Lung (tissue), 12 donors: ENCODE measurements around the gene RHEBL1. TPM values are rescaled to one million over a fixed set of nuclear protein-coding genes. Genes with fewer than 3 reads are reported as not detected.

Source experiments
- ATAC-seq: fragments of 200-7000 bp; cut with Tn5 transposase; one replicate; pipeline ENCODE4 v1.9.1; 2020; ENCODE audit warnings: moderate number of reproducible peaks; ENCODE audit not compliant: insufficient read depth, low FRiP score
- DNase-seq, 3 donors: peaks; one replicate each; pipeline ENCODE4 v3.0.0-alpha.2; 2013 to 2017
- H3K27ac ChIP-seq, 2 donors: one replicate each; pipeline ENCODE4 v1.5.1; 2013; ENCODE audit warnings: mild to moderate bottlenecking in 2 of 2, moderate library complexity in 2 of 2, control low read depth in 1 of 2, inconsistent platforms in 1 of 2, low read depth in 1 of 2, low read length in 1 of 2
- H3K27me3 ChIP-seq, 3 donors: one replicate each; pipeline ENCODE4 v1.5.1; 2013; ENCODE audit warnings: low read length in 2 of 3; ENCODE audit not compliant: control insufficient read depth in 3 of 3, insufficient read depth in 3 of 3
- H3K36me3 ChIP-seq, 4 donors: one replicate each; pipeline ENCODE4 v1.5.1; 2013; ENCODE audit warnings: low read length in 4 of 4, mild to moderate bottlenecking in 1 of 4, moderate library complexity in 1 of 4; ENCODE audit not compliant: control insufficient read depth in 4 of 4, insufficient read depth in 4 of 4
- H3K4me1 ChIP-seq, 5 donors: one replicate each; pipeline ENCODE4 v1.5.1; 2013; ENCODE audit warnings: low read length in 5 of 5, mild to moderate bottlenecking in 2 of 5, moderate library complexity in 1 of 5; ENCODE audit not compliant: control insufficient read depth in 5 of 5, insufficient read depth in 5 of 5
- H3K4me3 ChIP-seq: one replicate; pipeline ENCODE4 v1.5.1; 2013; ENCODE audit warnings: mild to moderate bottlenecking, control low read depth, moderate library complexity
- H3K9ac ChIP-seq, 2 donors: one replicate each; pipeline ENCODE4 v1.5.1; 2013; ENCODE audit warnings: low read length in 2 of 2, control low read depth in 1 of 2; ENCODE audit not compliant: insufficient read depth in 1 of 2
- H3K9me3 ChIP-seq, 4 donors: one replicate each; pipeline ENCODE4 v1.5.1; 2013; ENCODE audit warnings: low read length in 3 of 4, mild to moderate bottlenecking in 1 of 4, moderate library complexity in 1 of 4; ENCODE audit not compliant: control insufficient read depth in 4 of 4, insufficient read depth in 3 of 4
- WGBS, 2 donors: extraction: QIAGEN DNeasy Blood & Tissue Kit; methylation state at CpG; one replicate each; pipeline ENCODE4 v1.1.7; 2013; 5-methylcytosine and 5-hydroxymethylcytosine counted together
- polyA plus RNA-seq, 2 donors: library from polyadenylated mRNA; stranded (reverse); fragments of 200-250 nt; gene quantifications; one replicate each; pipeline ENCODE4 v1.2.1, GENCODE V29; 2013
- total RNA-seq, 2 donors: library from RNA; depleted of rRNA in 1 of 2; stranded (reverse); fragments of >200 nt in 1 of 2; gene quantifications; one replicate each; pipeline ENCODE4 v1.2.1, GENCODE V29; 2014 to 2021
- TF ChIP-seq, protein P1 (sequence below): IDR thresholded peaks from 2 replicates; pipeline ENCODE4 v1.5.1; 2012; ENCODE audit warnings: mild to moderate bottlenecking; ENCODE audit errors: control extremely low read depth, extremely low read depth
- donor health status: control.
- donor health status: control.
- donor health status: Bipolar disorder and iron deficiency.
- donor health status: healthy.
- donor health status: DM: yes; HTN: yes; CAD: no.

Gene RHEBL1
- total and polyA plus RNA-seq, 4 donors, result 0.51 to 2.6 (median 2.1) TPM

DNA sequence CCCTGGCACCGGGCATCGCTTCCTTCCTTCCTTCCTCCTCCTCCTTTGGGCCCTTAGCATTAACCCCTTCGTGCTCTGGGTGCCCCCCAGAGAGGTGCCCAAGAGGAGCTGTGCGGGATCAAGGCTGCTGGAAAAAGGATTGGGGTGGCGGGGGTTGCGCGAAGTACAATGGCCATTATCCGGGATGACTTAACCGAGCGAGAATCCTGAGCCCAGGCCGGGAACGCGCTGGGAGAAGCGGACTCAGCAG, 22.0 kb upstream of the RHEBL1 start:
- peaks cover 0 to 4% (median 0%) of the 10 kb centered on the region in 4 donors for H3K36me3 ChIP-seq
- no peak overlapping the region for H3K4me3 ChIP-seq
- peaks cover 0 to 67% (median 65%) of the 10 kb centered on the region in 3 donors for H3K27me3 ChIP-seq
- H3K4me1 ChIP-seq, result peaks cover 0 to 42% (median 20%) of the 10 kb centered on the region in 5 donors
- TF ChIP-seq, protein P1, sequence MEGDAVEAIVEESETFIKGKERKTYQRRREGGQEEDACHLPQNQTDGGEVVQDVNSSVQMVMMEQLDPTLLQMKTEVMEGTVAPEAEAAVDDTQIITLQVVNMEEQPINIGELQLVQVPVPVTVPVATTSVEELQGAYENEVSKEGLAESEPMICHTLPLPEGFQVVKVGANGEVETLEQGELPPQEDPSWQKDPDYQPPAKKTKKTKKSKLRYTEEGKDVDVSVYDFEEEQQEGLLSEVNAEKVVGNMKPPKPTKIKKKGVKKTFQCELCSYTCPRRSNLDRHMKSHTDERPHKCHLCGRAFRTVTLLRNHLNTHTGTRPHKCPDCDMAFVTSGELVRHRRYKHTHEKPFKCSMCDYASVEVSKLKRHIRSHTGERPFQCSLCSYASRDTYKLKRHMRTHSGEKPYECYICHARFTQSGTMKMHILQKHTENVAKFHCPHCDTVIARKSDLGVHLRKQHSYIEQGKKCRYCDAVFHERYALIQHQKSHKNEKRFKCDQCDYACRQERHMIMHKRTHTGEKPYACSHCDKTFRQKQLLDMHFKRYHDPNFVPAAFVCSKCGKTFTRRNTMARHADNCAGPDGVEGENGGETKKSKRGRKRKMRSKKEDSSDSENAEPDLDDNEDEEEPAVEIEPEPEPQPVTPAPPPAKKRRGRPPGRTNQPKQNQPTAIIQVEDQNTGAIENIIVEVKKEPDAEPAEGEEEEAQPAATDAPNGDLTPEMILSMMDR, result no peak
- ATAC-seq, result no peak
- no peak for DNase-seq
- H3K27ac ChIP-seq, result no peak overlapping the region
- H3K9ac ChIP-seq, result no peak overlapping the region
- 1 to 4% methylated on average over 12 to 14 of the region's 14 CpGs for WGBS, 2 donors
- peaks cover 0 to 4% (median 0%) of the 10 kb centered on the region in 4 donors for H3K9me3 ChIP-seq

DNA sequence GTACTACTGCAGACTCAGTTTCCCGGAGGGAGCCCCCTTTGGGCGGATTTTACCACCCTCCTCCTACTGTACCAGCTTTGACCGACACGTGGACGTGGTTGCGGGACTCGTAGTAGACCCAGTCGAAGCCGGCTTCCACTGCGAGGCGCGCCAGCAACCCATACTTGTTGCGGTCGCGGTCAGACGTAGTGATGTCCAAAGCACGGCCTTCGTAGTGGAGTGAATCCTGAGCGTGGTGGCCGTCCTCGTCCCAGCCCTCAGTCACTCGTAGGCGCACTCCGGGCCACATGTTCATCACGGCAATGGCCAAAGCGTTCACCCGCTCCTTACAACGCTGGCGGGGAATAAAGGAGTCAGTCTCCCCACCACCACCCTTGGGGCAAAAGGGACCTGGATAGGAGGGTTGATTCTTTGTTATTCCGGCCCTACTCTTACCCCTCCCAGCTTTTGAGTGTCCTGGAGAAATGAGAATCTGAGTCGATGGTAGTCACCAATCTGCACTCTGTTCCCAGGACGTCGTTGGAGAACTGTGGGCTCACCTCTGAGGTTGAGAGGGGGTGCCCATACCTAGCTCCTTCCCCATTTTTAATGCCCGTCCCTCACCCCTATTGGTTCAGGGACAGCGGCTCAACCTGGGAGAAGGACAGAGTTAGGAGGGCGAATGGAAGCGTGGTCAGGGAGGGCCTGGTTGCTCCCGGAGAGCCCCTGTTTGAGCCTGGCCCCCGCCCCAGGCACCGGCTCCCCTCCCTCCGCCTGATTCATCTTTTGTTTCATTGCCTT, 21.5 kb upstream of the RHEBL1 start:
- DNase-seq, result peak in 1 of 3 donors; percentile 10
- Histone ChIP-seq H3K4me3 (no peak overlapping the region), H3K9ac (no peak overlapping the region), H3K9me3 (peaks cover 0 to 4% (median 0%) of the 10 kb centered on the region in 4 donors), H3K27ac (no peak overlapping the region), H3K27me3 (peaks cover 0 to 70% (median 65%) of the 10 kb centered on the region in 3 donors), H3K4me1 (peaks cover 0 to 42% (median 20%) of the 10 kb centered on the region in 5 donors), H3K36me3 (peaks cover 0 to 2% (median 0%) of the 10 kb centered on the region in 4 donors)
- WGBS, 2 donors, result 22 to 30% methylated on average over 41 of the region's 41 CpGs
- TF ChIP-seq, protein P1, result no peak
- ATAC-seq, result no peak

DNA sequence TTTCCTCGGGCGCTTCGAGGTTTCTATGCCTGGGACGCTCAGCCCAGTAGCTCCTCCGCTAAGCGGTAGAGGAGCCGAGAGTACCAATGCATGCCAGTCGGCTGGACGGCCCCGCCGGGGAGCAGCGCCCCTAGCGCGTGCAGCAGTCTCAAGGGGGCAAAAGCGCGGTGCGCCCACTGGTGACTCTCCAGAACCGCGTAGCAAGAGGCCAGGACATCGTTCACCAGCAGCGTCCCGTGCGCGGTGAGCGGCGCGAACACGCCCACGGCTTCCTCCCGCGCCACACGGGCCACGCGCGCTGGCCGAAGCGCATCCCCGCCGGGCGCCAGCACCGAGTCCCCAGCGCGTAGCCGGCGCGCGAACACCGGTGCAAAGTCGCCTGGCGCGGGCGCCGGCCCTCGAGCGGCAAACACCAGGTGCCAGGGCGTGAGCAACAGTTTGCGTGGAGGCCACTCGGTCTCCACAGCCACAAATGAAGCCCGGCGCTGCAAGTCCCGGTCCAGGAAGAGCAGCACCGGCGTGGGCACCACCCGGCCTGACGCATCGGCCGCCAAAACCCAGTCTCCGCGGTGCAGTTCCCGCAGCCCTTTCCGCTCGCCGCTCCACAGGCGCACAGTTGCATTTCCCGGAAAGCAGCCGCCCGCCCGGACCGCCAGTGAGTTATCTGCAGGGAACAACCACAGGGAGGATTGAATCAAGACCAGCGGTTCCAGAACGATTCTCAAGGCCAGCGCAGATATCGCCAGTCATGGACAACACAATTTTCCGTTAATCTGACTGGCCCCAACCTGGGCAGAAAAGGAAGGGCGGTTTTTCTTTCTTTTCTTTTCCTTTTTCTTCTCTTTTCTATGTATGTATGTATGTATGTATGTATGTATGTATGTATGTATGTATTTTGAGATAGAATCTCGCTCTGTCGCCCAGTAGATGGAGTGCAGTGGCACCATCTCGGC, 20.3 kb upstream of the RHEBL1 start:
- Histone ChIP-seq H3K27ac (no peak overlapping the region), H3K9ac (no peak overlapping the region), H3K27me3 (peaks cover 0 to 70% (median 65%) of the 10 kb centered on the region in 3 donors), H3K36me3 (no peaks in the 10 kb centered on the region), H3K9me3 (peaks cover 0 to 4% (median 0%) of the 10 kb centered on the region in 4 donors), H3K4me1 (peaks cover 0 to 42% (median 20%) of the 10 kb centered on the region in 5 donors), H3K4me3 (no peak overlapping the region)
- ATAC-seq (no peak), DNase-seq (peak; percentile 47 to 70 (median 60))
- 3% methylated on average over 78 to 88 of the region's 88 CpGs for WGBS, 2 donors
- TF ChIP-seq, protein P1, result no peak
